Activated B cell treated with CpG ODN at 0.5 μM for 24 hours (primary cell): ENCODE measurements around the gene RNASE4. TPM values are rescaled to one million over a fixed set of nuclear protein-coding genes. Genes with fewer than 3 reads are reported as not detected.

Experiments used
- ATAC-seq: fragments of 200-7000 bp; cut with Tn5 transposase; one replicate; pipeline ENCODE4 v1.10.0; 2021; ENCODE audit warnings: low read depth, mild to moderate bottlenecking, moderate library complexity
- CTCF ChIA-PET: fragments of 350-600 bp; sonication (Branson Sonifier 250); formaldehyde crosslinking; loops from one replicate; lab custom pipeline; 2021; ENCODE audit warnings: antibody characterized with exemption; lab: Charles Lee
- POLR2A ChIA-PET: fragments of 350-600 bp; sonication (Branson Sonifier 250); formaldehyde crosslinking; loops from one replicate; lab custom pipeline; 2021; ENCODE audit warnings: antibody characterized with exemption; lab: Charles Lee
- DNase-seq: peaks from one replicate; pipeline ENCODE4 v3.0.0; 2022
- H3K27ac Mint-ChIP-seq: one replicate; pipeline ENCODE4 v1.8.0; 2020; ENCODE audit warnings: mixed read lengths
- H3K27me3 Mint-ChIP-seq: one replicate; pipeline ENCODE4 v1.8.0; 2021; ENCODE audit warnings: mixed read lengths
- H3K36me3 Mint-ChIP-seq: one replicate; pipeline ENCODE4 v1.8.0; 2021; ENCODE audit warnings: low read depth, mixed read lengths
- H3K4me1 Mint-ChIP-seq: one replicate; pipeline ENCODE4 v1.8.0; 2021; ENCODE audit warnings: mixed read lengths
- H3K4me3 Mint-ChIP-seq: one replicate; pipeline ENCODE4 v1.8.0; 2020; ENCODE audit warnings: mild to moderate bottlenecking, mixed read lengths
- H3K9me3 Mint-ChIP-seq: one replicate; pipeline ENCODE4 v1.8.0; 2020; ENCODE audit warnings: mixed read lengths
- CTCF ChIP-seq: fragments of 200-600 bp; IDR thresholded peaks from one replicate; pipeline ENCODE4 v1.8.0; 2022; ENCODE audit warnings: antibody characterized with exemption, mild to moderate bottlenecking
- intact Hi-C: fragments of 100-400 bp; cut with micrococcal nuclease; formaldehyde crosslinking; loops from one replicate; pipeline ENCODE4 v1.15.1; 2024
- total RNA-seq: library from RNA; stranded (reverse); gene quantifications from 2 replicates; pipeline ENCODE4 v1.2.3, GENCODE V29; 2022

RNASE4 gene
- total RNA-seq, 1 donor from 2014 or later = 1.0 TPM

GRCh38 chr14:20683125-20683890 is 1.1 kb upstream of the RNASE4 start:
- intact Hi-C loops = loop anchor here (1.0 to 5.0 kb wide), 9 partner anchors 8 to 829 kb away; partner anchors contain the start of genes HNRNPC, METTL3, PARP2 and PNP
- H3K36me3 Mint-ChIP-seq = no peaks in the 10 kb centered on the region
- H3K4me1 Mint-ChIP-seq = peaks cover 15% of the 10 kb centered on the region
- H3K27ac Mint-ChIP-seq = no peak overlapping the region
- no peaks in the 10 kb centered on the region for H3K27me3 Mint-ChIP-seq
- POLR2A ChIA-PET = interaction anchor here (0.6 to 7.4 kb wide), 18 partner anchors 10 to 774 kb away, joined by 3 to 180 read pairs (median 6); partner anchors contain the start of genes APEX1, CCNB1IP1, PARP2 and PIP4P1
- DNase-seq (peak; percentile 59), ATAC-seq (peak; percentile 35)
- H3K9me3 Mint-ChIP-seq = no peaks in the 10 kb centered on the region
- no peak overlapping the region for H3K4me3 Mint-ChIP-seq
- CTCF ChIA-PET = interaction anchor here (0.9 to 8.0 kb wide), 8 partner anchors 8 to 172 kb away, joined by 3 to 95 read pairs (median 10); no protein-coding TSS in a partner anchor
- TF ChIP-seq CTCF = no peak

- Mint-ChIP-seq H3K4me1 (peaks cover 9% of the 10 kb centered on the region), H3K4me3 (no peak overlapping the region), H3K36me3 (no peaks in the 10 kb centered on the region), H3K9me3 (no peaks in the 10 kb centered on the region), H3K27ac (peak overlapping the region; percentile 71), H3K27me3 (no peaks in the 10 kb centered on the region)
- ATAC-seq (no peak), DNase-seq (no peak)
- ChIA-PET POLR2A (interaction anchor here (0.6 to 7.4 kb wide), 7 partner anchors 8 to 413 kb away, joined by 3 to 180 read pairs (median 71); partner anchors contain the start of genes PARP2 and RNASE6), CTCF (interaction anchor here (1.2 to 8.0 kb wide), 5 partner anchors 12 to 75 kb away, joined by 3 to 95 read pairs (median 30); no protein-coding TSS in a partner anchor)
- TF ChIP-seq CTCF = no peak
- intact Hi-C loops = loop anchor here (1.0 to 5.0 kb wide), 3 partner anchors 96 to 827 kb away; partner anchors contain the start of genes HNRNPC, METTL3 and RNASE6
Observed at GRCh38 chr14:20684662-20685456, 499 bp downstream of the RNASE4 start.

DNA sequence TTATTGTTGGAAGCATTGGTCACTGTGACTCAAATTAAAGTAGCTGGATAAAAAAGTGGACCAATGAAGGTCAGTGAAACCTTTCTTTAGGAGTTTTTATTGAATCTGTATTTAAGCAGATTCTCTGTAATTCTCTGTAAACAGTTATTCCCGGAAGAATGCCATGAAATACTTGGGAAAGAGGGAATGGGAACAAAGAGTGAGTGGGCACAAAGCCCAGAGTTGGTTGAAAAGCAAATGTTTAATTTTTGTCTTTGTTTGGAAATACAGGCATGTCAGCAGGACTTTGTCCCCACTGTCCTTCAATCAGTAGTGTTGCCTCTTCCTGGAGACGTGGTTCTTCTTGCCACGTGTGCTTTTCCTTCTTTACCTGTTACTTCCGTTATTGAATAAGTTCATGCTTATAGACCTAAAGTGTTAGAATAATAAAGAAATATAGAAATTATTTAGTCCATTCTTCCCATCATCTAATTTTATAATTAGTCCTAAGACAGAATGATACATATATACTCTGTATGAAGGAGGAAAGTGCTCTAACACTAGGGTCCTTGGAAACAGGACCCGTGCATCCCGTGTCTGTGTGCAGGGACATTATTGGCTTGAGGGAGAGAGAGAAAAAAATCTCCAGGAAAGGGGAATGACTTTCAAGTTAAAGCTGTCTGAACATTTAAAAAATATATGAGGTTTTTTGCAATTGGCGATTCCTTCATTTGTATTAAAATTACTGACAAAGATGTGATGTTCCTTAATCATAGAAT is 2.2 kb downstream of the RNASE4 start:
- intact Hi-C loops = no loop called here
- peaks cover 14% of the 10 kb centered on the region for H3K4me1 Mint-ChIP-seq
- DNase-seq (no peak), ATAC-seq (no peak)
- no peak overlapping the region for H3K27ac Mint-ChIP-seq
- CTCF ChIA-PET = interaction anchor here (8.0 kb wide), 1 partner anchor 23 kb away, joined by 95 read pairs; no protein-coding TSS in a partner anchor
- H3K27me3 Mint-ChIP-seq = no peaks in the 10 kb centered on the region
- H3K36me3 Mint-ChIP-seq = no peaks in the 10 kb centered on the region
- POLR2A ChIA-PET = interaction anchor here (0.6 to 7.3 kb wide), 2 partner anchors 24 to 74 kb away, joined by 3 to 76 read pairs; no protein-coding TSS in a partner anchor
- H3K9me3 Mint-ChIP-seq = no peaks in the 10 kb centered on the region
- H3K4me3 Mint-ChIP-seq = no peak overlapping the region
- TF ChIP-seq CTCF = no peak

- POLR2A ChIA-PET = interaction anchor here (0.6 to 7.3 kb wide), 3 partner anchors 25 to 75 kb away, joined by 3 to 76 read pairs (median 3); no protein-coding TSS in a partner anchor
Observed at GRCh38 chr14:20687362-20688166, 3.2 kb downstream of the RNASE4 start.

More at GRCh38 chr14:20687362-20688166, 3.2 kb downstream of the RNASE4 start:
- H3K27me3 Mint-ChIP-seq = no peaks in the 10 kb centered on the region
- H3K9me3 Mint-ChIP-seq = no peaks in the 10 kb centered on the region
- CTCF ChIA-PET = interaction anchor here (8.0 kb wide), 1 partner anchor 24 kb away, joined by 95 read pairs; no protein-coding TSS in a partner anchor
- intact Hi-C loops = no loop called here
- H3K4me1 Mint-ChIP-seq = peaks cover 14% of the 10 kb centered on the region
- H3K36me3 Mint-ChIP-seq = no peaks in the 10 kb centered on the region
- DNase-seq (no peak), ATAC-seq (no peak)
- no peak for TF ChIP-seq CTCF
- H3K27ac Mint-ChIP-seq = no peak overlapping the region
- H3K4me3 Mint-ChIP-seq = no peak overlapping the region
